ENCODE data around the gene HBG1.
"Not testable (repeated sequence)": the region's sequence is repeated elsewhere in the genome, so short reads cannot be mapped to it uniquely, and the experiment has no call there.

HBG1 gene

GRCh38 chr11:5276697-5277096, 27.0 kb upstream of the HBG1 start:
- no peak for DNase-seq

DNA sequence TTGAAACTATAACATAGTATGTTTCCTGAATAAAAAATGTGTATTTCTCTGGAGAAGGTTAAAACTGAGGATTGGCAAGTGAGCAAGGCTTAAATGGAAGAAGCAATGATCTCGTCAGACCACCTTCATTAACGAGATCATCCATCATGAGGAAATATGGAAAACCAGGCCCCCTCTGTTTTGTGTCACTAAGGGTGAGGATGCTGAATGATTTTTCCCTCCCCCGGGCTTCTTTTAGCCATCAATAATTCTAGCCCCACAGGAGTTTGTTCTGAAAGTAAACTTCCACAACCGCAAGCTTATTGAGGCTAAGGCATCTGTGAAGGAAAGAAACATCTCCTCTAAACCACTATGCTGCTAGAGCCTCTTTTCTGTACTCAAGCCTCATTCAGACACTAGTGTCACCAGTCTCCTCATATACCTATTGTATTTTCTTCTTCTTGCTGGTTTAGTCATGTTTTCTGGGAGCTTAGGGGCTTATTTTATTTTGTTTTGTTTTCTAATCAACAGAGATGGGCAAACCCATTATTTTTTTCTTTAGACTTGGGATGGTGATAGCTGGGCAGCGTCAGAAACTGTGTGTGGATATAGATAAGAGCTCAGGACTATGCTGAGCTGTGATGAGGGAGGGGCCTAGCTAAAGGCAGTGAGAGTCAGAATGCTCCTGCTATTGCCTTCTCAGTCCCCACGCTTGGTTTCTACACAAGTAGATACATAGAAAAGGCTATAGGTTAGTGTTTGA, 25.9 kb upstream of the HBG1 start:
- DNase-seq: no peak

GRCh38 chr11:5274395-5274794, 24.7 kb upstream of the HBG1 start:
- DNase-seq: no peak

DNA sequence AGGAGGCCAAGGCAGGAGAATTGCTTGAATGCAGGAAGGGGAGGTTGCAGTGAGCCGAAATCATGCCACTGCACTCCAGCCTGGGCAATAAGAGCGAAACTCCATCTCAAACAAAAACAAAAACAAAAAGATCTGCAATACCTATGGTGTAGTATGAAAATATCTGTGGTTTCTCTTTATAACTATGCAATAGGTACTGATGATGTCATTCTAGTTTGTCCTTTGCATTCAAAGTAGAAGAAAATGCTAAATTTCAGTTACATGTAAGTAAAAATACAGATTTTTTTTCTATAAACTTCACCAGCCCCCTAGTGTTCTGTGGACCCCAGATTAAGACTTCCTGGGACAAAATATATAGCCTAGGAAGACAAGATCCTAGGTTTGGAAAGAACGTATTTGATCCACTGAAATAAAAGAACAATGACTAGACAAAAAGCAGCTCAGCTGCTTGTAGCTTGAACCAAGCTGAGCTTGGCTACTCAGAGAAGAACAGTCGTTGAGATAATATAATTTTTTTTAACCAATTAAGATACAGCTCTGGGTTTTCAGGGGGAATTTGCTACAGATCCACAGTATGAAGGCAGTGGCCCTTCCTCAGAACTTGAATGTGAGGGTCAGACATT, 22.8 kb upstream of the HBG1 start:
- DNase-seq: no peak

DNA sequence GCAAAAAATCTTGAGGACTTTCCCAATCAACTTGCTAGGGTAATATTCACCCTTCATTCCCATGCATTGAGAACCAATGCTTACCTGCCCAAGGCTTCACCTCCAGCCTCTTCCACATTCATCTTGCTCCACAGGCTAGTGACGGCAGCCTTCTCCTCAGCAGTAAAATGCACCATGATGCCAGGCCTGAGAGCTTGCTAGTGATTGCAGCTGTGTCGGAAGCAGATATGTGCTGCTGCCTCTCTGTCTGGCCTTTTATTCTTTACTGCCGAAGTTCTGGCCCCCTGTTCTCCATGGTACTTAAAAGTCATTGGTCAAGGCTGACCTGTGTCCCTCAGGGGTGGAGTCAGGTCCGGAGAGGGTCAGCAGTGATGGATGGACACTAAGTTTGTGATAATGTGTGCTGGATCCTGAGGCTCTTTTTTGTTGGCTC, 20.1 kb upstream of the HBG1 start, which contains the start of gene HBE1:
TSS of gene HBE1 (minus strand) at position 231 of the 433 bp plus-strand sequence. CDS start at position 176, 55 bp downstream.
- DNase-seq: no peak

DNA sequence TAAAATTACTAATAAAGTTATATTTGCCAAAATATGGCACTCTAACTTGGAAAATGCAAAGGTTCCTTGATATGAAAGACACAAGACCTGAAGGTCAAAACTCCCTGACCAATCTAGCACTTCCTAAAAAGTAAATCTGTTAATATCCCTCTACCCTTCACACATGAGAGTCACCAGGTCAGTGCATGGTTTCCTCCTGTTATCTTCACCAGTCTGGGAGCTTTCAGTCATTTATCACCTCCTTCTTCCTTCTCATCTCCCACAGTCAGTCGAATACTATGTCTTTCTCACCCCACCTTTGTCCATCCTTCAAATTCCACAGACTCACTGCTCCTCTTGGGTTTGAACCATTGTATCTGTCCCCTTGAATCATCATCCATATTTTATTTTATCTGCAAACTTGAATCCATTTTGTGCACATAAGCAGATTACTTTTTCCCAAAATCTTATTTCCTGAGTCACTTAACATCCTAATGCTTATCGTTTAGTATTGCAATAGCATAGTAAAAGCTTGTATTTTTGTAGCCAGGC, 17.4 kb upstream of the HBG1 start:
- no peak for DNase-seq

- DNase-seq: no peak
Observed at GRCh38 chr11:5266609-5267008, 17.0 kb upstream of the HBG1 start.

DNA sequence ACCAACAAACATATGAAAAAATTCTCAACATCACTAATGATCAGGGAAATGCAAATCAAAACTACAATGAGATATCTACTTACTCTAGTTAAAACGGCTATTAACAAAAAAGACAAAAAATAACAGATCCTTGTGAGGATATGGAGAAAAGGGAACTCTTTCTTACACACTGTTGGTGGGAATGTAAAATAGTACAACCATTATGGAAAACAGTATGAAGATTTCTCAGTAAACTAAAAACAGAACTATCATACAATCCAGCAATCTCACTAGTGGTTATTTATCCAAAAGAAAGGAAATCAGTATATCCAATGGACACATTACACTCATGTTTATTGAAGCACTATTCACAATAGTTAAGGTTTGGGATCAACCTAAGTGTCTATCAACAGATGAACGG, 16.2 kb upstream of the HBG1 start:
- no peak for DNase-seq

GRCh38 chr11:5258543-5259262, 9.0 kb upstream of the HBG1 start:
- no peak for DNase-seq

DNA sequence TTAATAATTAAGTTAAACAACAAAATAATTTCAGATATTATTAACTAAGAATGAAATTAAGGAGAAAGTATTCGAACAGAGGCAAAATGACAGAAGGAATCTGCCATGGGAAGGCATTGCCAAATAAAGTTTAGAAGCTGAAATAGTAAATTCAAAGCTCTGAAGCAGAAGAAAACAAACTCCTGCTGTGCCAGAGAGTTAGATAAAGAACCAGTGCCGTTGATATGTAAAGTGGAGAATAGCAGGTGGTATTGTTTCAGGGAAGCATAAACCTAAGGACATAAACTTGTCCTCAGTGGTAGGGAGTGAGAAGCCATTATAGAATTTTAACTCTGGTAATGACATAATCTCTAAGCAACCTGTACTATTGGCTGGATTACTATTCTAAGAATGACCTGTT, 7.6 kb upstream of the HBG1 start:
- no peak for DNase-seq

DNA sequence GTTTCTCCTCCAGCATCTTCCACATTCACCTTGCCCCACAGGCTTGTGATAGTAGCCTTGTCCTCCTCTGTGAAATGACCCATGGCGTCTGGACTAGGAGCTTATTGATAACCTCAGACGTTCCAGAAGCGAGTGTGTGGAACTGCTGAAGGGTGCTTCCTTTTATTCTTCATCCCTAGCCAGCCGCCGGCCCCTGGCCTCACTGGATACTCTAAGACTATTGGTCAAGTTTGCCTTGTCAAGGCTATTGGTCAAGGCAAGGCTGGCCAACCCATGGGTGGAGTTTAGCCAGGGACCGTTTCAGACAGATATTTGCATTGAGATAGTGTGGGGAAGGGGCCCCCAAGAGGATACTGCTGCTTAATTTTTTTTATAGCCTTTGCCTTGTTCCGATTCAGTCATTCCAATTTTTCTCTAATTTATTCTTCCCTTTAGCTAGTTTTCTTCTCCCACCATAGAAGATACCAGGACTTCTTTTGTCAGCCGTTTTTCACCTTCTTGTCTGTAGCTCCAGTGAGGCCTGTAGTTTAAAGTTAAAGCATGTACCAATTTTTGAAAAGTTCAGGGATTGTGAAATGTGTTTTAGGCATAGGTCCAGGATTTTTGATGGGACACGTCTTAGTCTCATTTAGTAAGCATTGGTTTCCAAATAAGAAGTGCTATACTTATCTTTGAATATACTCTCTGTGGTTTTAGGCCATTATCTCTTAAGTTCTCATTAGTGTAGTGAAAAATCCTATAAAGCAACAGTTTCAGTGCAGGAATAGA, 5.2 kb upstream of the HBG1 start, which contains the start of gene HBG2:
TSS of gene HBG2 (minus strand) at position 136 of the 768 bp plus-strand sequence. CDS start at position 83, 53 bp downstream.
- DNase-seq: not testable (repeated sequence)

GRCh38 chr11:5254023-5254422, 4.4 kb upstream of the HBG1 start:
- not testable (repeated sequence) for DNase-seq

DNA sequence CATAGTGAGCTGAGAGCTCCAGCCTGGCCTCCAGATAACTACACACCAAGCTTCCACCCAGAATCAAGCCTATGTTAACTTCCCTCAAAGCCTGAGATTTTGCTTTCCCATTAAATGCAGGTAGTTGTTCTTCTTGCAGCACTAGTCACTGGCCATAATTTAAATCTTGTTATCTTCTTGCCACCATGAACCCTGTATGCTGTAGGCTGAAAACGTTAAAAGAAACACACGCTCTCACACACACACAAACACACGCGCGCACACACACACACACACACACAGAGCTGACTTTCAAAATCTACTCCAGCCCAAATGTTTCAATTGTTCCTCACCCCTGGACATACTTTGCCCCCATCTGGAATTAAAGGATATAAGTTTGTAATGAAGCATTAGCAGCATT, 3.8 kb upstream of the HBG1 start:
- not testable (repeated sequence) for DNase-seq

DNA sequence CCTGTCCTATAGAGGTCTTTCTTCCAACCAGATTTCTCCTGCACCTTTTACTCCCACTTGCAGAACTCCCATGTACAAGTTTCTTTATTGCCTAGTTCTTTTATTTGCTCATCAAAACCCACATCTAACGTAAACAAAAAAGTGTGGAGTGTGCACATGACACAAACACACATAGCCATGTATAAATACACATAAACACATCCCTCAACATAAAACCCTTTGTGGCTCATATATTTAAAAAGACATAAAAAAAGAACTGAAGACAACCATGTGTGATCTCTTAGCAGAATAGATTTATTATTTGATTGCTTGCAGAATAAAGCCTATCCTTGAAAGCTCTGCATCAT, 3.2 kb upstream of the HBG1 start:
- DNase-seq: no peak

- no peak for DNase-seq
Observed at GRCh38 chr11:5252192-5252918, 2.7 kb upstream of the HBG1 start.

DNA sequence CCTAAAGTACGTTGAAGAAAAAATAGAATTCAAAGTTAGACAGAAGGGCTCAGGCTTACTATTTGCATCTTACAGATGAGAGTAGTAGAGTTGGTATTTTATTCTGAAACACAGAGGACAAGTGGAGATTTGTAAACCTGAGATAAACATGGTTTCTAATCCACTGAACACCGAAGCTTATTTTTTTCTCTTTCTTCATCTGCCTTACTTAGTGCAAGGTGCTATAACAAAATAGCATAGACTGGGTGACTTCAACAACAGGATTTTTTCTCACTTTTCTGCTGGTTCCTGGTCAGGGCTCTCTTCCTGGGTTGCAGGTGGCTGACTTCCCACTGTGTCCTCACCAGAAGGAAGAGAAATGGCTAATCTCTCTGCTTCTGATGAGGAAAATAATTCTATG, 2.1 kb upstream of the HBG1 start:
- DNase-seq: no peak

DNA sequence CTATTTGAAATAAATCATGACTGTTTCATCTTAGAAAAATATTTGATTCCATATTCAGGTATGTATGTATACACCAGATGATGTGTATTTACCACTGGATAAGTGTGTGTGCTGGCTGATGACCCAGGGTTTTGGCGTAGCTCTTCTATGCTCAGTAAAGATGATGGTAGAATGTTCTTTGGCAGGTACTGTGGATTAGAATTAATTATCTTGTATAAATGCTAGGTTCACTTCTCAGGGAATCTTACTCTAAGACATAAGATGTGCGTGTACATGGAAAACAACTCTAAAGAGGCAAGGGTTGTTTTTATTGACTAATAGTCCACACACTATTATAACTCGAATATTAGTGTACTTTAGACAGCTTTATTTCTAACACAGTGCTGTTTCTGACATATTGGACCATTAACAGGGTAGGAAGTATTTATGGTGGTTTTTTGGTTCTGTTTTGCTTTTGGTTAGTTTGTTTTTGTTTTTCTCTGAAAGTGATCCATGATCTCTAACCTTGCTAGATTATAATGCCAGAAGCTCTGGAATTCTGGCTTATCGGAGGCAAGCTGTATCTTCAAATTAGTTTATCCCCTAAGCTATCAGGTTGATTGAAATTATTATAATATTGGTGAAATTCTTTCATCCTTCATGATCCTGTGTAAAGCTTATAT, 1.0 kb upstream of the HBG1 start:
- DNase-seq: no peak

DNA sequence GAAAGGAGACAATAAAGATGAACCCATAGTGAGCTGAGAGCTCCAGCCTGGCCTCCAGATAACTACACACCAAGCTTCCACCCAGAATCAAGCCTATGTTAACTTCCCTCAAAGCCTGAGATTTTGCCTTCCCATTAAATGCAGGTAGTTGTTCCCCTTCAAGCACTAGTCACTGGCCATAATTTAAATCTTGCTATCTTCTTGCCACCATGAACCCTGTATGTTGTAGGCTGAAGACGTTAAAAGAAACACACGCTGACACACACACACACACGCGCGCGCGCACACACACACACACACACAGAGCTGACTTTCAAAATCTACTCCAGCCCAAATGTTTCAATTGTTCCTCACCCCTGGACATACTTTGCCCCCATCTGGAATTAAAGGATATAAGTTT, 1.2 kb downstream of the HBG1 start:
- not testable (repeated sequence) for DNase-seq

- DNase-seq: no peak
Observed at GRCh38 chr11:5247472-5248192, 2.0 kb downstream of the HBG1 start.

- no peak for DNase-seq
Observed at GRCh38 chr11:5246772-5247471, 2.7 kb downstream of the HBG1 start.

All from T1000 (cell line).